Esophagus squamous epithelium (tissue), 4 donors: ENCODE measurements around the gene CDCP1.

Experiments used
- CTCF ChIP-seq, 6 experiments: fragments of 450-650 bp in 4 of 6; fragments of 200-600 bp in 2 of 6; sonication (generic) in 2 of 6; IDR thresholded peaks; one replicate each; pipeline ENCODE4 v1.5.1; 2016 to 2019; ENCODE audit warnings: antibody characterized with exemption in 6 of 6, mild to moderate bottlenecking in 4 of 6, moderate library complexity in 4 of 6
- POLR2A ChIP-seq, 4 donors: fragments of 450-650 bp; IDR thresholded peaks; one replicate each; pipeline ENCODE4 v1.6.1; 2017; ENCODE audit warnings: antibody characterized with exemption in 4 of 4, mild to moderate bottlenecking in 4 of 4, moderate library complexity in 3 of 4

GRCh38 chr3:45187694-45188141, 41.5 kb upstream of the CDCP1 start:
- no peak for TF ChIP-seq POLR2A (IDR thresholded peaks at IDR 0.05)
- no peak for TF ChIP-seq CTCF (IDR thresholded peaks at IDR 0.05)
